ENCODE results near the gene BTBD9.

Gene BTBD9

GRCh38 chr6:38220069-38220723 lies 419.5 kb downstream of the BTBD9 start:
- DNase-seq, result no peak

GRCh38 chr6:38218235-38218634 lies 421.5 kb downstream of the BTBD9 start:
- no peak for DNase-seq

- no peak for DNase-seq
These were observed 423.3 kb downstream of the BTBD9 start for GRCh38 chr6:38216451-38216850.

- DNase-seq, result no peak
These were observed 423.9 kb downstream of the BTBD9 start for GRCh38 chr6:38215651-38216311.

- peak; percentile 31 for DNase-seq
These were observed 424.5 kb downstream of the BTBD9 start for GRCh38 chr6:38215225-38215624.

- no peak for DNase-seq
These were observed 425.6 kb downstream of the BTBD9 start for GRCh38 chr6:38214159-38214558.

- no peak for DNase-seq
These were observed 426.5 kb downstream of the BTBD9 start for GRCh38 chr6:38213251-38213658.

GRCh38 chr6:38212579-38212978 lies 427.1 kb downstream of the BTBD9 start:
- DNase-seq, result peak; percentile 90

- DNase-seq, result no peak
These were observed 427.6 kb downstream of the BTBD9 start for GRCh38 chr6:38212116-38212515.

GRCh38 chr6:38209371-38210260 lies 430.1 kb downstream of the BTBD9 start:
- DNase-seq, result no peak

- DNase-seq, result no peak
These were observed 431.7 kb downstream of the BTBD9 start for GRCh38 chr6:38208028-38208427.

- no peak for DNase-seq
These were observed 432.4 kb downstream of the BTBD9 start for GRCh38 chr6:38207375-38207774.

- DNase-seq, result no peak
These were observed 441.5 kb downstream of the BTBD9 start for GRCh38 chr6:38198219-38198618.

GRCh38 chr6:38195113-38195635 lies 444.6 kb downstream of the BTBD9 start:
- DNase-seq, result peak; percentile 33

- no peak for DNase-seq
These were observed 445.1 kb downstream of the BTBD9 start for GRCh38 chr6:38194589-38194988.

GRCh38 chr6:38194282-38194572 lies 445.5 kb downstream of the BTBD9 start:
- DNase-seq, result no peak

GRCh38 chr6:38193481-38194281 lies 446.0 kb downstream of the BTBD9 start:
- peak; percentile 99 for DNase-seq

- peak; percentile 28 for DNase-seq
These were observed 446.7 kb downstream of the BTBD9 start for GRCh38 chr6:38193051-38193450.

GRCh38 chr6:38192487-38192886 lies 447.2 kb downstream of the BTBD9 start:
- peak; percentile 76 for DNase-seq

- no peak for DNase-seq
These were observed 447.7 kb downstream of the BTBD9 start for GRCh38 chr6:38192011-38192410.

- DNase-seq, result no peak
These were observed 448.3 kb downstream of the BTBD9 start for GRCh38 chr6:38191418-38191817.

- no peak for DNase-seq
These were observed 450.9 kb downstream of the BTBD9 start for GRCh38 chr6:38188677-38189335.

All from NCI-H748 treated with DMSO at 0.1 percent for 48 hours (cell line).